HG03139 (cell line): ENCODE measurements around the gene C2orf15.
"Not testable (repeated sequence)": the region's sequence is repeated elsewhere in the genome, so short reads cannot be mapped to it uniquely, and the experiment has no call there.

Source experiments
- ATAC-seq: cut with Tn5 transposase; IDR thresholded peaks from one replicate; pipeline ENCODE4 v1.9.1; 2021; ENCODE audit not compliant: unreplicated experiment

The C2orf15 gene

DNA sequence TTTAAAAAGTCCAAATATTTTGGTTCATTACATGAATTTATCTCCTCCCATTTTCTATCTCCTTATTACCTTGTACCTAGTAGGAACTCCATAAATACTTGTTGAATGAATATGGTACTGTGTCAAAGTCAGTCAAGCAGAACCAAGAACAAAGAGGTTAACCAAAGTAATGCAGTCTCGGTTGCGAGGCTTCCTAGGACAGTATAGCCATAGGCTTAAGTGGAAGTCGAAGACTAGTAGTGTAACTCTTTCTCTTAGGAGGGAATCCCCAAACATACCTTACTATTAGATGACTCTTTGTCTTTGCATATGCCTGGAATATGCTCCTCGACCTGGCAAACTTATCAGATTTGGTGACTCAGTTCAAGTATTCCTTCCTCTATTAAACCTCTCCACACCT lies 18.1 kb downstream of the C2orf15 start:
- ATAC-seq, result no peak

DNA sequence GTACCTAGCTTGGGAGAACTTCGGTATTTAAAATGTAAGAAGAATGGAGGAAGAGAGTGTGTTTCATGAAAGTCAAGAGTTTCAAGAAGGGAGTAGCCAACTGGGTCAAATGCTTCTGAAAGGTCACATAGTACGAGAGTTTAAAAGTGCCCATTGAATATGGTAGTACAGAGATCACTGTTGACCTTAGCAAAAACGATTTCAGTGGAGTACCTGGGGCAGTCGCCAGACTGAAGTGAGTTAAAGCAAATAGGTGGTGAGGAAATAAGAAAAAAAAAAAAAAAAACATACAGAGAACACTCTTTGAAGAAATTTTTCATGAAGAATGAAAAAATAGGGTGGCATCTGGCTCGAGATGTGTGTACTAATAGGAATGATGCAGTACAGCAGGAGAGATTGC lies 24.7 kb downstream of the C2orf15 start:
- no peak for ATAC-seq

DNA sequence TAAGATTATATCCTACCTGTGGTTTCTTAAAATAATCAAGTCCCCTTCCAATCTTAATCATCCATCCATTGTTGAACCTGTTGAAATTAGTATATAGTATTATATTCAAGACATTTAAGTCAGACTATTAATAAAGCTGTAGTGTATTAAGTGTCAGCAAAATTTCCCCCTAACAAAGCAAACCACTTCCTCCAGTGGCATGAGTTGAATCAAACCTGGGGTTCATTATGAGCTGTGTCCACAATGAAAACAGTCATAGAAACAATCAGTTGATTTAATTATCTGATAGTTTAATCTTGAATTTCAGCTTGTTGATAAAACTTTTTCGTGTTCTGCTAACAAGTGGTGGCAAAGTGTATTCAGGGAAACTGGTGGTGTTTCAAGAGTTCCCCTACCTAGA lies 28.0 kb downstream of the C2orf15 start:
- no peak for ATAC-seq

DNA sequence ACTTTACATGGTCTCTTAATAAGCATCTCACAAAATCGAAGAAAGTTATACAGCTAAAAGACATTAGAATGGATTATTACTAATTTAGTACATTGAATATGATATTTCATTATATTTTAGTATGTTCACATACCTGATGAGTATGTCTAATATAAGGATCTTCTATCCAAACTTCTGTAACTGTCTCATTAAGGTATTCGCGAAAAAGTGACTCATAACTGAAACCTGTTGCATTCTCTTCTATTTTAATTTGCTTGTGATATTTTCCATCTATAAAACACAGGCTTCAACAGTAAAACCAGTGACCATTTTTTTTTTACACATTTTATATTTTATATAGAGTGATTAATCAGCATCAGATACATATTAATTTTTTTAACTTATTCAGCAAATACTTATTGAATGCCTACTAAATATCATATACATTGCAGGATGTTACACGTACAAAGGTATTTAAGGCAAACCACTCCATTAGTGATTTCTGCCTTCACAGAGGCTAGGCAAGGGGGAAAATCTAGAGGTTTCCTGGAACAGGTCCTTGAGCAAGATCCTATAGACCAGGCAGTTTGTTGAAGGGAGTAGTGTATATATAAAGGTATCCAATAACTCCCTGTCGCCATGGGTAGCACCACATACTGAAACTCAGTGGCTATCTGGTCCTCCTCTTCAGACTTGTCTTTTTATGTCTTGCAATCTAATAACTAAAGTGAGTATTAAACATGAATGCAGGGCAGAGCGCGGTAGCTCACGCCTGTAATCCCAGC lies 30.1 kb downstream of the C2orf15 start:
- ATAC-seq, result no peak

DNA sequence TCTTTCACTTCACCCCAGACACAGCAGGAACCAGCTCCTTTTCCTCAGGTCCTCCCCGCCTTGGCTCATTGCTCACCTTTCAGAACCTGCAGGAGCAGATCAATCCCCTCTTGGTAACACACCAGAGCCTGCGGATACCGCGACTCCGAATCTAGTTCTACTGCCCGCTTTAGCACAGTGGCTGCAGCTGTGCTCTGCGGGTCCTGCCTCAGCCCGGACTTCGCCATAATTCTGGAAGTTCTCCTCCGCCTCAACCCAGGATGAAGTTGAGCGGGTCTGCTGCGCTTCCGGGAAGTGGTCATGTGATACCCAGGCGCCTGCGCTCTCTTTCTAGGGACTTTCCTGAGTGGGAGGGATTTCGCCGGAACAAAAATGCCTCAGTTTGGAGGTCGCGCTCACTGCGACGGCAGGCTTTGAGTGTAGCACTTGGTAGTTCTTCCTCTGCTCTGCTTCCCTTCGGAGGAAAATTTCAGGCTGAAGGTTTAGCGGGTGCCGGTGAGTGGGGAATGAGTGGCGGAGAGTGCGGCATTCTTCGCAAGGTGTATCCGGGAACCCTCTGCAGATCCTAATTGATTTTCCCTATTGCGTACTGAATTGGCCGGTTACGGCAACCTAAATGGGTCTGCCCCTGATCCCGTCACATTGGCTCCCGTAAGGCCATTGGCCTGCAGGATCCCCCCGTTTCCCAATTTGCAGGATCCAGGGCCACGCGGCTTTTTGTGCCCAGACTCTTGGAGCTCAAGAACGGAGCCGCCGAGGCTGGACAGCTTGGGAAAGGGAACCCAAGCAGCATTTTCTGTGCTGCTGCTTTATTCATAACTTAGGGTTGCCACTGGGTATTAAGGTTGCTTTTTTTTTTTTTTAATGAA lies 39.5 kb downstream of the C2orf15 start, which contains the start of the genes MITD1 and MRPL30:
Gene MITD1 (minus strand): TSS at position 304 of the 869 bp plus-strand sequence. CDS start 77 bp downstream, at position 227.
Gene MRPL30 (plus strand): TSS at position 430 of the 869 bp plus-strand sequence. CDS start 5,020 bp downstream, outside the sequence.
- peak; percentile 88 for ATAC-seq

DNA sequence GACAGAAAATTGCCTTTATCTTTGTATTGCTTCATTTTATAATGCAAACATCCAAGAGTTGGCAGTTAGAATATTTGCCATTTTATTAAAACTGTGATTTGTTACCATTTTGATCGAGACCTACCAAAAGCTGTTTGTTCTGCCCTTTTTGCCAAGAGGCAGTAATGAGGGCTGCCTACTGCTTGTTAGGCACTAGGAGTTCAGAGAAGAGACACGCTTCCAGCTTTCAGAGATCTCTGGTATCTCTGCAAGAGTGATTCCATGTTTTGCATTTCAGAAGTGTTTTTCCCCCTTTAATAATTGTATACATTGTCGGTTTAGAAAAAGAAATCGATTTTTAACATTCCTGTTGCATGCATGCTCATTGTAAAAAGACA lies 40.1 kb downstream of the C2orf15 start:
- no peak for ATAC-seq

DNA sequence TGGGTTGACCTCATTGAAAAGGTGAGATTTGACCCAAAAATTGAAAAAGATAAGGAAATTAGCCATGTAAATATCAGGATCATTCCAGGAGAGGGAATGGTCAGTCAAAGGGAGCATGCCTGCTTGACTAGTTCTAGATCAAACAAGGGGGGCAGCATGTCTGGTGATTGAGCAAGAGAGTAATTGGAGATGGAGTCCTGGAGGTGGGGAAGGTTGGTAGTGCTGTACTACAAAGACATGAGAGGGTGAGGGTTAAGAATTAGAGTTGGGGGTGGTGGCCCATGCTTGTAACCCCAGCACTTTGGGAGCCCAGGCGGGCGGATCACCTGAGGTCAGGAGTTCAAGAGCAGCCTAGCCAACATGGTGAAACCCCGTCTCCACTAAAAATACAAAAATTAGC lies 41.5 kb downstream of the C2orf15 start:
- no peak for ATAC-seq

DNA sequence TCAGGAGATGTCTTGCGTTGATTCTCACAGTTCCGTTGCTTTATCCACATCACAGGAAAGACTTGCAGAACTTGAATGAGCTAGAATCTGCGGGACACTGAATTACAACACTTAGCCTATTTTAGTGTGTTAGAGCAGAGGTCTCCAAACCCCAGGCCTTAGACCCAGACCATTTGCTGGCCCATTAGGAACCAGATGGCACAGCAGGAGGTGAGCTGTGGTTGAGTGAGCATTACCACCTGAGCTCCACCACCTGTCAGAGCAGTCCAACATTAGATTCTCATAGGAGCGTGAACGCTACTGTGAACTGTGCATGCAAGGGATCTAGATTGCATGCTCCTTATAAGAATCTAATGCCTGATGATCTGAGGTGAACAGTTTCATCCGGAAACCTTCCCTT lies 43.3 kb downstream of the C2orf15 start:
- ATAC-seq, result no peak

DNA sequence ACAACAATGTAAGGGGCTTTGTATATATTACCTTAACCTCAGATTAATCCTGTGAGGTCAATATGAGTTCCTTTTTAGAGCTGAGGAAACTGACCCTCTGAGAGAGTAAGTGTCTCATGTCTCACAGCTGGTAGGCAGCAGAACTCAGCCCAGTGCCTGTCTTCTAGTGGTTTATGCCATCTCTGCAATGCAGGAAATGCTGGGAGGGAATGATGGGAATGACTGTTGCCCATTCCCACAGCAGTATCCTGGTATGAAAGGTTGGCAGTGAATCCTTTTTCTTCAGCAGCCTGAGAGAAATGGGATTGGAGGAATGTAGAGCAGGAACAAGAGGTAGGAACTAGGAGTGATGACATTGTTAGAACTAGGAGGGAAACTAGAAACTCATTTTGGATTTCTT lies 45.5 kb downstream of the C2orf15 start:
- no peak for ATAC-seq

DNA sequence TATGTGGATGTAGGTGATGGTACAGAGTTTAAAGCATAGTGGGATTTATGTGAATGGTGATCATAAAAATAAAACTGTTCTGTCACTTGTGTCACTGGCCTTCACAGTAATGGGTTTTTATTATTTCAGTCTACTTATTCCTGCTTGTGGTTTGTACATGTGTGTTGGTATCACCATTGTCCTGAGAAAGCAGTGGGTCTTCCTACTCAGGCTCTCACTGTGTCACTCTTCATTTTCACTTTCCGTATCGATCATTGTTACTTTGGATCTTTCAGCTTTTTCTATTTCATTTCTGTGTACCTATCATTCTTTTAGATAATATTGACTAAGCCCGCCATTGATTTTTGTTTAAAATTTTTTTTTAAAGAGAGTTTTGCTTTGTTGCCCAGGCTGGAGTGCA lies 46.9 kb downstream of the C2orf15 start:
- no peak for ATAC-seq

DNA sequence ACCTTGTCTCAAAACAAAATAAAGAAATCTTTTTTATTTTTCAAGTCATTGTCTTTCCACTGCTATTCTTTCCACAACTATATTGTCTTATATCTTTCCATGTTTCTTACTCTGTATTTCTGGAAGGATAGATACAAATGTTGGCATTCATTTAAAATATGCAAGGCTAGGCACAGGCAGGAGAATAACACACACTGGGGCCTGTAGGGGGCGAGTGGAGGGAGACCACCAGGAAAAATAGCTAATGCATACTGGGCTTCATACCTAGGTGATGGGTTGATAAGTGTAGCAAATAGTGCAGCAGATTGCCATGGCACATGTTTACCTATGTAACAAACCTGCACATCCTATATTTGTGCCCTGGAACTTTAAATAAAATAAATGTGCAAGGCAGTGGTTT lies 49.0 kb downstream of the C2orf15 start:
- no peak for ATAC-seq

DNA sequence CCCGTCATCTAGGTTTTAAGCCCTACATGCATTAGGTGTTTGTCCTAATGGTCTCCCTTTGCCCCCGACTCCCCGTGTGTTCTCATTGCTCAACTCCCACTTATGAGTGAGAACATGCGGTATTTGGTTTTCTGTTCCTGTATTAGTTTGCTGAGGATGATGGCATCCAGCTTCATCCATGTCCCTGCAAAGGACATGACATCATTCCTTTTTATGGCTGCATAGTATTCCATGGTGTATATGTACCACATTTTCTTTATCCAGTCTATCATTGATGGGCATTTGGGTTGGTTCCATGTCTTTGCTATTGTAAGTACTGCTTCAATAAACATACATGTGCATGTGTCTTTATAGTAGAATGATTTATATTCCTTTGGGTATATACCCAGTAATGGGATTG lies 50.9 kb downstream of the C2orf15 start:
- not testable (repeated sequence) for ATAC-seq

DNA sequence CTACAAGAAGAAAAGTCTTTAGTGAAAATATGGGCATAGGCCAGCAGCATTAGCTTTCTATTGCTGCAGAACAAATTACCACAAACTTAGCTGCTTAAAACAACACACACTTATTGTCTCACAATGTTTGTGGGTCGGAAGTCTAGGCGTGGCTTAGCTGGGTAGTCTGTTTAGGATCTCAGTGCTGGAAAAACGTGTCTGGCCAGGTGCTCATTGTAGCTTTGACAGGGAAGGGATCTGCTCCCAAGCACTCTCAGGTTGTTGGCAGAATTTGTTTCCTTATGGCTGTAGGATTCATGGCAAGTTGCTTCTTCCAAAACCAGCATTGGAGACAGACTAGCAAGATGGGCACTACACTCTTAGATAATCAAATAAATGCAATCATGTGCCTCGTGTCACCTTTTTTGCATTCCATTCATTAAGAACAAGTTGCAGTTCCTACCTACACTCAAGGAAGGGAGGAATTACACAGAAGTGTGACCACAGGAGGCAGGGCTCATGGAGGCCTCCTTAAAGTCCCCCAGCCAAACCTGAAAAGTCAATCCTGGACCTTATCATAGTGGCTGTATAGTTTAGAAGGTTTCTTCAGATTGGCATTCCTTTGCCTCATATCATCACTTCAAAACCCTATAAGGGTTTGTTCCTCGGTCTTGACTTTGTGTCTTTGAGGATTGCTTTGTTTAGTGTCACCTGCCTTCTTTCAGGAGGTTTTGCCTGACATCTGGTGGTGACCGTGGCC lies 56.8 kb downstream of the C2orf15 start:
- ATAC-seq, result no peak

DNA sequence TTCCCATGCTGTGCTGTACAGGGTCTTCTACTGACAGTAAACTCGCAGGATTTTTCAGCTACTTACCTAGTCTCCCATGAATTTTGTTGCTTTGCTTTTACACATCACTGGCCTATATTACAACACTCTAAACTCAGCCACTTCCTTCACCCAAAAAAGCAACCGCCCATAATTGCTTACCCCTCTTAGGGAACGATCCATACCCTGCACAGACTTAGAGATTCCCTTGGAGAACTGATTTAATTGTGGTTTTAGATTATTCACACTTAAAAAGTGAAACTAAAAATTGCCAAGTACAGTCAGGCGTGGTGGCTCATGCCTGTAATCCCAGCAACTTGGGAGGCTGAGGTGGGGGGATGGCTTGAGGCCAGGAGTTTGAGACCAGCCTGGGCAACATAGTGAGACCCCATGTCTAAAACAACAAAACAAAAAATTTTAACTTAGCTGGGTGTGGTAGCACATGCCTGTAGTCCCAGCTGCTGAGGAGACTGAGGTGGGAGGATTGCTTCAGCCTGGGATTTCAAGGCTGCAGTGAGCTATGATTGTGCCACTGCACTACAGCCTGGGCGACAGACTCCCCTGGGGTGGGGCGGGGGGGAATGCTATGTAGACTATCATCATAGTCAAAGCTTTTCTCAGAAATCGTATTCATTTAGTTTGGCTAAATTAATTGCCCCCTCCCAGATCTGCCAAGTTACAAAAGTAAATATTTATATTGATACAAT lies 58.7 kb downstream of the C2orf15 start:
- no peak for ATAC-seq
